Endothelial cell of umbilical vein (primary cell): ENCODE measurements around the gene ADAM29. TPM values are rescaled to one million over a fixed set of nuclear protein-coding genes. Genes with fewer than 3 reads are reported as not detected.

Source experiments
- BruUV-seq: library from RNA; stranded (reverse); fragments of 400-500 nt; replicated peaks from 2 replicates; lab custom pipeline; 2021; lab: Mats Ljungman, UMichigan
- CTCF ChIA-PET: fragments of 300-600, 350-600 bp; sonication (Branson Sonifier 250); formaldehyde crosslinking; loops from one replicate; lab custom pipeline; 2021; ENCODE audit warnings: antibody characterized with exemption, inconsistent platforms; lab: Charles Lee
- POLR2A ChIA-PET: fragments of 300-600, 350-600 bp; sonication (Branson Sonifier 250); formaldehyde crosslinking; loops from one replicate; lab custom pipeline; 2021; ENCODE audit warnings: antibody characterized with exemption, inconsistent platforms; lab: Charles Lee
- DNase-seq: peaks from one replicate; pipeline ENCODE4 v3.0.0-alpha.2; 2011; ENCODE audit warnings: low read depth, low spot score
- FAIRE-seq: peaks from 2 replicates; lab custom pipeline; 2011; peaks lifted over from hg19 to GRCh38; lab: Jason Lieb, UNC
- H2AFZ ChIP-seq: 2 replicates; pipeline ENCODE4 v1.6.0; 2012; ENCODE audit warnings: low read depth, low read length, control low read depth, inconsistent platforms
- H3K27ac ChIP-seq: 2 replicates; pipeline ENCODE4 v1.5.1; 2011; ENCODE audit warnings: low read depth, mild to moderate bottlenecking, control low read depth, low read length, moderate library complexity; ENCODE audit not compliant: insufficient read depth
- H3K27me3 ChIP-seq, 2 experiments: 2 replicates each; pipeline versions ENCODE4 v1.6.0 to v1.6.1; 2011; ENCODE audit warnings: low read length in 2 of 2, mixed read lengths in 1 of 2; ENCODE audit not compliant: control insufficient read depth in 2 of 2, insufficient read depth in 2 of 2
- H3K36me3 ChIP-seq, 2 experiments: 2 replicates in 1 of 2; 3 replicates in 1 of 2; pipeline ENCODE4 v1.5.1; 2011; ENCODE audit warnings: low read length in 2 of 2, mild to moderate bottlenecking in 1 of 2, moderate library complexity in 1 of 2; ENCODE audit not compliant: control insufficient read depth in 2 of 2, insufficient read depth in 2 of 2; ENCODE audit errors: extremely low read depth in 1 of 2
- H3K4me1 ChIP-seq: 3 replicates; pipeline ENCODE4 v1.5.1; 2011; ENCODE audit warnings: mild to moderate bottlenecking, low read length; ENCODE audit not compliant: control insufficient read depth, insufficient read depth; ENCODE audit errors: extremely low read depth
- H3K4me2 ChIP-seq: 2 replicates; pipeline ENCODE4 v1.6.1; 2011; ENCODE audit warnings: low read length, control low read depth, mixed read lengths; ENCODE audit not compliant: insufficient read depth
- H3K4me3 ChIP-seq, 3 experiments: fragments of 200-600 bp in 1 of 3; sonication (generic), shearing (Covaris generic) in 1 of 3; replicated peaks in 1 of 3; 2 replicates each; pipeline ENCODE4 v1.5.1; 2011 to 2016; ENCODE audit warnings: control low read depth in 3 of 3, low read length in 3 of 3, mild to moderate bottlenecking in 2 of 3, inconsistent platforms in 1 of 3, low read depth in 1 of 3, moderate library complexity in 1 of 3; ENCODE audit not compliant: insufficient read depth in 1 of 3
- H3K79me2 ChIP-seq: 2 replicates; pipeline ENCODE4 v1.6.0; 2012; ENCODE audit warnings: low read length, inconsistent platforms; ENCODE audit not compliant: control insufficient read depth, insufficient read depth
- H3K9ac ChIP-seq: replicated peaks from 2 replicates; pipeline ENCODE3; 2011; ENCODE audit warnings: low read length, control low read depth; ENCODE audit not compliant: insufficient read depth; ENCODE audit errors: extremely low read depth
- H3K9me1 ChIP-seq: replicated peaks from 3 replicates; pipeline ENCODE4 v1.6.0; 2011; ENCODE audit warnings: mild to moderate bottlenecking, low read length; ENCODE audit not compliant: control insufficient read depth, insufficient read depth; ENCODE audit errors: extremely low read depth
- H3K9me3 ChIP-seq: replicated peaks from 2 replicates; pipeline ENCODE4 v1.5.1; 2012; ENCODE audit warnings: low read length, inconsistent platforms; ENCODE audit not compliant: control insufficient read depth, insufficient read depth
- H4K20me1 ChIP-seq: replicated peaks from 2 replicates; pipeline ENCODE3; 2011; ENCODE audit warnings: mild to moderate bottlenecking, low read length; ENCODE audit not compliant: control insufficient read depth, insufficient read depth; ENCODE audit errors: extremely low read depth
- CTCF ChIP-seq, 2 donors: IDR thresholded peaks; 1 replicate in 1 of 2; 2 replicates in 1 of 2; pipeline ENCODE4 v1.5.1; 2011; ENCODE audit warnings: low read length in 2 of 2, mild to moderate bottlenecking in 2 of 2, moderate library complexity in 2 of 2, control low read depth in 1 of 2, inconsistent platforms in 1 of 2, low read depth in 1 of 2; ENCODE audit not compliant: insufficient read depth in 1 of 2; ENCODE audit errors: extremely low read depth in 1 of 2
- EZH2 ChIP-seq: IDR thresholded peaks from 2 replicates; pipeline ENCODE4 v1.6.1; 2012; ENCODE audit warnings: borderline replicate concordance, low read depth, mild to moderate bottlenecking, moderate library complexity, low read length, inconsistent platforms; ENCODE audit not compliant: severe bottlenecking
- FOS ChIP-seq: IDR thresholded peaks from 2 replicates; pipeline ENCODE4 v1.6.1; 2011; ENCODE audit warnings: mild to moderate bottlenecking, low read length, moderate library complexity, borderline replicate concordance; ENCODE audit not compliant: insufficient read depth
- GATA2 ChIP-seq: IDR thresholded peaks from 2 replicates; pipeline ENCODE4 v1.7.0; 2011; ENCODE audit warnings: low read depth, mild to moderate bottlenecking, moderate library complexity, mixed read lengths, low read length; ENCODE audit not compliant: insufficient read length, insufficient read depth
- JUN ChIP-seq: IDR thresholded peaks from 2 replicates; pipeline ENCODE4 v1.6.1; 2011; ENCODE audit warnings: borderline replicate concordance, low read depth; ENCODE audit not compliant: insufficient read length, insufficient read depth
- MAX ChIP-seq: IDR thresholded peaks from 2 replicates; pipeline ENCODE4 v1.6.1; 2011; ENCODE audit not compliant: insufficient read depth, insufficient read length
- MYC ChIP-seq: IDR thresholded peaks from one replicate; pipeline ENCODE4 v1.6.1; 2011; ENCODE audit warnings: mild to moderate bottlenecking, low read depth, low read length
- POLR2A ChIP-seq: IDR thresholded peaks from 2 replicates; pipeline ENCODE4 v1.6.1; 2012; ENCODE audit warnings: low read depth, mild to moderate bottlenecking, control low read depth, low read length
- POLR2AphosphoS5 ChIP-seq: IDR thresholded peaks from 2 replicates; pipeline ENCODE4 v1.6.1; 2012; ENCODE audit warnings: low read depth, mild to moderate bottlenecking, control low read depth, low read length, moderate library complexity; ENCODE audit not compliant: insufficient read depth
- dilution Hi-C: fragments of 300-500 bp; cut with MboI; formaldehyde crosslinking; loops from one replicate; pipeline ENCODE4 v1.15.0; 2019; ENCODE audit warnings: low sequenced_read_pairs; ENCODE audit not compliant: extremely low pct_ligation_motif_present
- intact Hi-C: fragments of 100-400 bp; cut with micrococcal nuclease; formaldehyde crosslinking; loops from one replicate; pipeline ENCODE4 v1.10.0; 2022
- polyA plus RNA-seq, 4 experiments: library from polyadenylated mRNA; depleted of rRNA in 3 of 4; stranded (reverse) in 3 of 4; unstranded in 1 of 4; fragments of >200 nt; gene quantifications; 2 replicates each; pipeline versions ENCODE4 v1.2.1 to v1.2.3, GENCODE V29; 2011 to 2012; ENCODE audit warnings: missing spikeins in 1 of 4
- total RNA-seq: library from RNA; stranded (reverse); gene quantifications from 2 replicates; pipeline ENCODE4 v1.2.3, GENCODE V29; 2021

Gene ADAM29
- total and polyA plus RNA-seq, 2 donors (not counting 3 experiments of a cell fraction or from before 2014, with no cell fraction given) = not detected

- no peak for DNase-seq
- Histone ChIP-seq H3K4me1 (no peaks in the 10 kb centered on the region), H3K79me2 (no peaks in the 10 kb centered on the region), H3K9me3 (no peaks in the 10 kb centered on the region), H3K4me2 (no peak overlapping the region), H3K9me1 (no peaks in the 10 kb centered on the region), H3K27ac (no peak overlapping the region), H3K4me3 (no peak overlapping the region), H3K27me3 (no peaks in the 10 kb centered on the region), H3K9ac (no peak overlapping the region), H2AFZ (no peak overlapping the region), H4K20me1 (no peaks in the 10 kb centered on the region), H3K36me3 (no peaks in the 10 kb centered on the region)
- intact Hi-C loops = no loop called here
- TF ChIP-seq JUN (no peak), POLR2AphosphoS5 (no peak), POLR2A (no peak), FOS (no peak), EZH2 (no peak), MYC (no peak), GATA2 (no peak), MAX (no peak), CTCF (IDR thresholded peaks at IDR 0.05; ENCODE audit: extremely low read depth in 1 of 2, insufficient read depth in 1 of 2, low read depth in 1 of 2, low read length in 2 of 2) (no peak)
- FAIRE-seq = no peak
- dilution Hi-C loops = no loop called here
- POLR2A ChIA-PET = no interaction called here
- BruUV-seq = no TSS peak
- CTCF ChIA-PET = no interaction called here
Measured at GRCh38 chr4:174933083-174933482, 14.9 kb downstream of the ADAM29 start.
